Bladder microvascular endothelial cell (primary cell): ENCODE results near the gene UGT8. TPM values are rescaled to one million over a fixed set of nuclear protein-coding genes. Genes with fewer than 3 reads are reported as not detected.

Source experiments
- total RNA-seq: library from RNA; depleted of rRNA; stranded (reverse); fragments of >200 nt; gene quantifications from 2 replicates; pipeline ENCODE4 v1.2.3, GENCODE V29; 2014

UGT8 gene, protein sequence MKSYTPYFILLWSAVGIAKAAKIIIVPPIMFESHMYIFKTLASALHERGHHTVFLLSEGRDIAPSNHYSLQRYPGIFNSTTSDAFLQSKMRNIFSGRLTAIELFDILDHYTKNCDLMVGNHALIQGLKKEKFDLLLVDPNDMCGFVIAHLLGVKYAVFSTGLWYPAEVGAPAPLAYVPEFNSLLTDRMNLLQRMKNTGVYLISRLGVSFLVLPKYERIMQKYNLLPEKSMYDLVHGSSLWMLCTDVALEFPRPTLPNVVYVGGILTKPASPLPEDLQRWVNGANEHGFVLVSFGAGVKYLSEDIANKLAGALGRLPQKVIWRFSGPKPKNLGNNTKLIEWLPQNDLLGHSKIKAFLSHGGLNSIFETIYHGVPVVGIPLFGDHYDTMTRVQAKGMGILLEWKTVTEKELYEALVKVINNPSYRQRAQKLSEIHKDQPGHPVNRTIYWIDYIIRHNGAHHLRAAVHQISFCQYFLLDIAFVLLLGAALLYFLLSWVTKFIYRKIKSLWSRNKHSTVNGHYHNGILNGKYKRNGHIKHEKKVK
- not detected in 2 replicates for total RNA-seq

DNA sequence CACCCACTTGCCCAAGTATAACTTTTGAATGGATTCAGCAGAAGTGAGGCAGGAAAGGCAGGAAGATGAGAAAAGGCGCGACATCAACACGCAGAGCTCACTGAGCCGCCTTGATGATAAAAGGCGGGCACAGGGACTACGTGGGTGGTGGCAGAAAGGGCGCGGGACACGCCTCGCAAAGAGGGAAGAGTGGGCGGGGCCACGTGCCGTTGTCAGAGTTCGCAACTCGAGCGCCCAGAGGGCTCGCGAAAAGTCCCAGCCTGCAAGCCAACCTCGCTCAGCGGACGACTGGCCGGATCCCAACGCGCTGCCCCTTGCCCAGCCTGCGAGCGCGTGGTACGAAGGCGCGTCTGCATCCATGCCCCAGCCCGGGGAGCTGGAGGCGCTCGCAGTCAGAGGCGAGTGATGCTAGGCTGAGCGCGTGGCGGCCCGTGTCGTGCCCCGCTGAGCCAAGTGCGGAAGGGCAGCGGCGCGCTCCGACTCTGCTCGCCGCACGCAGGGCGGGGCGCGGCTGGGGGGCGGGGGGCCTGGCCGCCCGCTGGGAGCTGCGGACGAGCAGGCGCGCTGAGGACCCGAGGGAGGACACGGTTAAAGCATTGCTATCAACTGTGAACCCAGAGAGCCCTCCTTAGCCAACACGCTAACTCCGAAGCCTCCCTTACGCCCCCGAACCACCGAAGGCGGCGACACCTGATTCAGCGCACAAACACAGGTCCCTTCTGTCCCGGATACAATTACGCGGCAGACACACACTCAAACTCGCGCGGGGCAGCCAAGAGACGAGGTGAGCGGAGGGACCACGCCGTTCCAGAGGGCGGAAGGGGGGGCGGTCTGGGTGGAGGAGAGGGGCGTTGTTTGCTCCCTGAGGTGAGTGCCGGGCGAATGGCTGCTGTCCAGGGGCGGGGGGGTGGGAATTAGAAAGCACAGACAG, at the start of gene UGT8:
Gene UGT8 (plus strand): TSS at position 617 of the 931 bp plus-strand sequence. CDS start 24,074 bp downstream, outside the sequence.

